ENCODE data around the gene EDIL3.
"Not testable (repeated sequence)": the region's sequence is repeated elsewhere in the genome, so short reads cannot be mapped to it uniquely, and the experiment has no call there.

The EDIL3 gene

DNA sequence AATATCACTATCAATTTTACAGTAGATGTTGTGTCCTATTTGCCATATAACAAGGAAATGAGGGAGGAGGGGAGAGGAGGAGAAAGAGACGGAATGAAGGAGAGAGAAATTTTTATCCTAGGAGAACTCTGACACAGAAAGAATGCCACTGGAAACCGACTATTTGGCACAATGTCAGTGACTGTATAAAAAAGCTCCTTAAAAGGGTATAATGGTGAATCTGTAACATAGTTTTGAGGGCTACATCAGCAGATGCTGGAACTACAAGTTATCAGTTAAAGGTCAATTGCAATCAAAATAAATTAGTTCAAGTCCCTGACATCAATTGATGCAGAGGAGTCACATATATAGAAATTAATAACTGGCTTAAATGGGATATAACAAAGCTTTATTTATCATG lies 5.7 kb downstream of the EDIL3 start:
- no peak for DNase-seq

DNA sequence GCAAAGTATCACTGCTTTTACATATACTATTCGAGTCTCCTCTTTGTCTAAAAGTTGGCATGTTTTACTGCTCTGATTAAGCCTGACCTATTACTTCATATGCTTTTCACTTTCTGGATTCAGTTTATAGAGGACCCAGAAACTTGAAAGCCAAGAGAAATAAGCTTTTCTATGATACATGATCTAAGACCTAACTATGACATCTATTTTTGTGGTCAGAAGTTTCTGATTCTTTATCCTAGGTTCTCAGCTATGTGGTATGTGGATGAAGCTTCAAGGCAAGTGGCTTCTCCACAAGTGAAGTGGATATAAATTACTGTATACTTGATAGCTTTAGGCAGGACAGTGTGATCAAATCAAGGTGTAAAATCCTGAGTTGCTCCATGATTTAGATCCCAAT lies 6.3 kb downstream of the EDIL3 start:
- DNase-seq = no peak

DNA sequence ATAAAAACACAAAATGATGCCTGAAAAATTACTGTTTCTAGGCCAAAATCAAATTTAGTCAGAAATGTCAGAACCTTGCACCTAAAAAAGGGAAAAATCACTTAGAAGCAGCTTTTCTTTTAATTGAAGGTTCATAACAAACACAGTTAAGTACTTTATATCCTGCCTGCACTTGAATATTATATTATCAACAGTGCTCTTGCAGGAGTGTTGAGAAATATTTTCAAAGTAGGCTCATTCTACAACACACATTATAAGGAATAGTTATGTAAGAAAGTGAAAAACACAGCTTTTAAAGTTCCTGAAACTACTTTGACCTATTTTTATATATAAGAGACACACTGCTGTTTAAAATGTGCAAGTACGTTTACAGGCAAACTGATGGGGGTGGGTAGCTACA lies 8.3 kb downstream of the EDIL3 start:
- DNase-seq = no peak

DNA sequence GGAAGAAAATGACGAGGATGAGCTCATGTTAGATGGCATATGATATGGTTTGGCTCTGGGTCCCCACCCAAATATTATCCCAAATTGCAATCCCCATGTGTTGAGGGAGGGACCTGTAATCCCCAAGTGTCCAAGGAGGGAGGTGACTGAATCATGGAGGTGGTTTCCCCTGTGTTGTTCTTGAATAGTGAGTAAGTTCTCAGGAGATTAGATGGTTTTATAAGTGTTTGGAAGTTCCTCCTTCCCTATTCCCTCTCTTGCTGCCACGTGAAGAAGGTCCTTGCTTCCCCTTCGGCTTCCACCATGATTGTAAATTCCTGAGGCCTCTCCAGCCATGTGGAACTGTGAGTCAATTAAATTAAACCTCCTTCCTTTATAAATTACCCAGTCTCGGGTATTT lies 10.1 kb downstream of the EDIL3 start:
- DNase-seq = no peak

DNA sequence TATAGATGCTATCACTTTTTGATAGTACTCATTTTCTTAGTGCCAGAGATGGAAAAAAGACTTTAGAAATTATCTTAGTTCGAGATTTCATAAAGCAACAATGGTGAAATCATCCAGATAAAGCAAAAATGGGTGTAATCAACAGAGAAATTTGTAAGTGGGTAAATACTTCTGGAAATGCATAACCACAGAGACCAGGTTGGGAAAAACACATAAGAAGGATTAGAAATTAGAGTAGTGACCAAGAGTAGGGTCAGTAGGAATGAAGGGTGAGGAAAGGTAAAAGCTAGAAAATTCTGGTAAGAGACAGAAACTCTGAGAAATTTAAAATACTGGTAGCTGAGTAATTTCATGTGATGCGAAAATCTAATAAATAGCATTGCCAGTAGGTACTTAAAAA lies 11.2 kb downstream of the EDIL3 start:
- DNase-seq = no peak

GRCh38 chr5:84372066-84372695 lies 12.5 kb downstream of the EDIL3 start:
- DNase-seq = no peak

DNA sequence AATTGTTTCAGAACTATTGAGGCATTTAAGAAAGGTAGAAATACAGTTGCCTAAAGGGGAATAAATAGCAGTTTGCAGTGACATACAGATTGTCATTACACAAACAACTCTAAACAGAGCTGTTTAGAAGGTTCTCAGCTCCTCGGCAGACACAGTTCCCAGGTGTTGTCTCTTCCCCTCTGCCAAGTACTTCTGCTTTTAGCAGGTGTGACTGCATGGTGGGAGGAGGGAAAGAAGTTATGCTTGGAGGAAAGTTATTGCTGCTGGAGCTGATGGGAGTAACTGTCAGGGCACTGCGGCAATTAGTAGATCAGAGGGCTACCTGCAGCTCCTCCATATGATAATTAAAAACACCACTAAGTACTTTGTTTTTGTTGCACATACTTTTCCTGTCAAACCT lies 14.5 kb downstream of the EDIL3 start:
- no peak for DNase-seq

DNA sequence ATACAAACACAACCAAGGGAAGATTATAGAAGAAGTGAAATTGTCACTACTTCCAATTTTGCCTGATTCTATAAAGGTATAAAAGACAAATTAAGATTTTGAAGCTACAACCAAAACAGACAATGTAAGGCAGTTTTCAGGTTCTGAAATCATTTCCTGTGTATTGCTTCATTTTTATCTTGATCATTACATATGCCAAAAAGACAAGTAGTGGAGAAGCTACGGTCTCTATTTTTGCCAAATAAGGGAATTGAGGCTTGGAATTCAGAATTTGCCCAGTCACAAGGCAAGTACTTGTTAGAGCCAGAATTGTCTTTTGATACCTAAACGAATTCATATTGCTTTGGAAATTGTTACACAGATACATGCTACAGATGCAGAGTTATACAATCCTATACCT lies 20.6 kb downstream of the EDIL3 start:
- no peak for DNase-seq

DNA sequence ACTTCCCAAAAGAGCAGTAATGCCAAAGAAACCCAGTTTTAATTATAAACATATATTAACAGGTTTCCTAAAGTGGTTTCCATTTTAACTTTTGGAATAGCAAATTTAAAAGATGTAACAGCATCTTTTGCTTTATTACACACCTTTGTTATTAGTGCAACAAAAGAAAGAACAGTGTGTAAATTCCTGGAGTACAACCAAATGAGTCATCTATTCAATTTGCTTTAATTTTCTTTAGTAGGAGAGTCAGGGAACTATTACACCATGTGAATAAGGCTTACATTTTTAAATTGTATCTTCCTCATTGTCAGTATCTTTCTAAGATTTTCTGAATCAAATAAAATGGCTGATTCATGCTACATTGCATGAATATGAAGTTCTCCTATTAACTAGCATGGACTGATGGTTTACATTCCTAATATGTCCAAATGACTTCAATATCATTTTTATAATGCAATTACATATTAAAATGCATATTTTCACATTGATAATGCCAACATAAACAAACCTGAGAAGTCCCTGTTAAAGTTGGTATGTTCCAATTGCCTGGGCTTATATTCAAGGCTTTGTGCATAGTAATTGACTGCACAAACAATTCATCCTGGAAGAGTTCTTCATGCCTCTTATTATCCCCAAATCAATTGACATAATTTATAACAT lies 22.5 kb downstream of the EDIL3 start:
- no peak for DNase-seq

GRCh38 chr5:84361572-84361971 lies 23.1 kb downstream of the EDIL3 start:
- no peak for DNase-seq

- no peak for DNase-seq
Measured at GRCh38 chr5:84360056-84360455, 24.6 kb downstream of the EDIL3 start.

DNA sequence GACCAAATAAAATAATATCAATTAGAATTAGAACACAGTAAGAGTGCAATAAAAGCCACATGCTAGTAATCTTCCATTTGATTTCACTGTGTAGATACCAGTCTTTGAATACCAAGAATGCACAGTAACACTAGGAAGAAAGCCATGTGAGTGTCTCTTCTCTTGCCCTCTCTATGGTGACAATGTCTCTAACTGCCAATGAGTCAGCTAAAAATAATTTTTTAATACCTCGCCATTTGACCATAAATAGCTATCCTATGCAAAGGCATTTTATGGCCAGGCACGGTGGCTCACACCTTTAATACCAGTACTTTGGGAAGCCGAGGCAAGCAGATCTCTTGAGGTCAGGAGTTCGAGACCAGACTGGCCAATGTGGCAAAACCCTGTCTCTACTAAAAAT lies 30.6 kb downstream of the EDIL3 start:
- DNase-seq = no peak

GRCh38 chr5:84344788-84345187 lies 39.9 kb downstream of the EDIL3 start:
- no peak for DNase-seq

GRCh38 chr5:84343171-84343570 lies 41.5 kb downstream of the EDIL3 start:
- DNase-seq = no peak

DNA sequence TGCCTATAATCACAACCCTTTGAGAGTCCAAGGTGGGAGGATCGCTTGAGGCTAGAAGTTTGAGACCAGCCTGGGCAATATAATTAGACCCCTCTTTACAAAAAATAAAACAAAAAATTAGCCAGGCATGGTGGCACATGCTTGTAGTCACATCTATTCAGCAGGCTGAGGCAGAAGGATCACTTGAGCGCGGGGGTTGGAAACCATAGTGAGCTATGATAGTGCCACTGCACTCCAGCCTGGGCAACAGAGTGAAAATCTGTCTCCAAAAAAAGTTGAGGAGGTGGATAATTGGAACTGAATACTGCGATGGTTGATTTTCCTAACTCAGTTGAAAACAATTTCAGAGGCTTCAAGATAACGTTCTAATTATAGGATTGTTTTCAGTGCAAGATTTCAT lies 52.6 kb downstream of the EDIL3 start:
- no peak for DNase-seq

- no peak for DNase-seq
Measured at GRCh38 chr5:84327591-84327990, 57.1 kb downstream of the EDIL3 start.

GRCh38 chr5:84322646-84323045 lies 62.0 kb downstream of the EDIL3 start:
- no peak for DNase-seq

DNA sequence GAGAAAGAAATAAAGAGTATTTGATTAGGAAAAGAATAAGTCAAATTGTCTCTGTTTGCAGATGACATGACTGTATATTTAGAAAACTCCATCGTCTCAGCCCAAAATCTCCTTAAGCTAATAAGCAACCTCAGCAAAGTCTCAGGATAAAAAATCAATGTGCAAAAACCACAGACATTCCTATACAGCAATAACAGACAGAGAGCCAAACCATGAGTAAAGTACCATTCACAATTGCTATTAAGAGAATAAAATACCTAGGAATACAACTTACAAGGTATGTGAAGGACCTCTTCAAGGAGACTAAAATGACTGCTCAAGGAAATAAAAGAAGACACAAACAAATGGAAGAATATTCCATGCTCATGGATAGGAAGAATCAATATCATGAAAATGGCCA lies 66.9 kb downstream of the EDIL3 start:
- DNase-seq = not testable (repeated sequence)

DNA sequence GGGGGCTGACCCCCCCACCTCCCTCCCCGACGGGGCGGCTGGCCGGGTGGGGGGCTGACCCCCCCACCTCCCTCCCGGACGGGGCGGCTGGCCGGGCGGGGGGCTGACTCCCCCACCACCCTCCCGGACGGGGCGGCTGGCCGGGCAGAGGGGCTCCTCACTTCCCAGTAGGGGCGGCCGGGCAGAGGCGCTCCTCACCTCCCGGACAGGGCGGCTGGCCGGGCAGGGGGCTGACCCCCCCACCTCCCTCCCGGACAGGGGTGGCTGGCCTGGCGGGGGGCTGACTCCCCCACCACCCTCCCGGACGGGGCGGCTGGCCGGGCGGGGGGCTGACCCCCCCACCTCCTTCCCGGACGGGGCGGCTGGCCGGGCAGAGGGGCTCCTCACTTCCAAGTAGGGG lies 72.4 kb downstream of the EDIL3 start:
- not testable (repeated sequence) for DNase-seq

- DNase-seq = not testable (repeated sequence)
Measured at GRCh38 chr5:84309850-84310249, 74.8 kb downstream of the EDIL3 start.

DNA sequence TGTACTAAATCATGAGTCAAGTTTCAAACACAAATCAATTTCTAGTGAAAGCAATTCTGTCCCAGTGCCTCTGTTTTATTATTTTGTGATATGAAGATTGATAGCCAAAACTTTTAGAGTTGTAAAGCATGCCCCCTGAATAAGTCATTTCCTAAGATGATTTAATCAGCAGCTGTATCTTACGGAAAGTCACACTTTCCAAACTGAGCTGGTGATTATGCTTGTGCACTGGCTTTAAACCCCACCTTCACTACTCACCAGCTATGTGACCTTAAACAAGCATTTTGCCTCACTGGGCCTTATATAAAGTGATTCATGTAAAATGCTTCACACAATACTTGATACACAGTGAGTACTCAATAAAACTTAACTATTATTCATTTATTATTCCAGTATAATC lies 78.1 kb downstream of the EDIL3 start:
- no peak for DNase-seq

DNA sequence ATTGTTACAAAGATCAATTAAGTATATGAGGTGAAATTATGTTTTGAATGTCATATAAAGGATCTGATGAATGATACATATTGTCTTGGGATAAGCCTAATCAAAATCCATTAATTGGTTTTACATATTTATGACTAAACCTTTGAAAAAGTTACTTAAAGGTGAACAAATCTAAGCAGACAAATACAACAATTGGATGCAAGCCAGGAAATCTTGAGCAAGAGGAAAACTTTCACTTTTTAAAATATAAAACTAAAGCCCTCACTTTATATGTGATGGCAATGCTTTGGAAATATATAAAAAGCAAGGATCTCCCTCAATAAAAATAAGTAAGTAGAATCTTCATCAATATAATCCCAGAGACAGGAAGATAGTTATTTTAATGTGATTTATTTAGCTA lies 80.1 kb downstream of the EDIL3 start:
- DNase-seq = no peak

GRCh38 chr5:84303315-84303714 lies 81.4 kb downstream of the EDIL3 start:
- no peak for DNase-seq

GRCh38 chr5:84301535-84301934 lies 83.1 kb downstream of the EDIL3 start:
- no peak for DNase-seq

DNA sequence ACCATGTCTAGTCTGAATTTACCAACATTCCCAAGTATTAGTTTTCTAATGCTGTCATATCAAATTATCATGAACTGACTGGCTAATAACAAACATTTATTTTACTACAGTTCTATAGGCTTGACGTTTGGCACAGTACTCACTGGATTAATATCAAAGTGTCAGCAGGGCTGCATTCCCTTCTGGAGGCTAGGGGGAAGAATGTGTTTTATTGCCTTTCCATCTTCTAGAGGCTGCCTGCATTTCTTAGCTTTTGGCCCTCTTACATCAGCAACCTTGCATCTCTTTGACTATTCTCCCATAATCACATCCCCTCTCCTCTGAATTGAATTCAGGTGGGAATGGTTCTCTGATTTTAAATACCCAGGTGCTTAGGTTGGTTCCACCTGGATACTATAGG lies 84.7 kb downstream of the EDIL3 start:
- DNase-seq = no peak

All from activated T-cell treated with anti-CD3 and anti-CD28 coated beads, Interleukin-2, amount 50 U/mL, for 48 hours (primary cell).